HG03159 (cell line): ENCODE measurements around the gene SUV39H2.
"Not testable (repeated sequence)": the region's sequence is repeated elsewhere in the genome, so short reads cannot be mapped to it uniquely, and the experiment has no call there.

Experiments used
- ATAC-seq: cut with Tn5 transposase; IDR thresholded peaks from one replicate; pipeline ENCODE4 v1.9.1; 2021; ENCODE audit warnings: mild to moderate bottlenecking, moderate library complexity; ENCODE audit not compliant: unreplicated experiment

Gene SUV39H2

GRCh38 chr10:14926722-14927416, 48.2 kb downstream of the SUV39H2 start:
- peak; percentile 98 for ATAC-seq

GRCh38 chr10:14930610-14931009, 51.9 kb downstream of the SUV39H2 start:
- no peak for ATAC-seq

GRCh38 chr10:14936584-14936983, 57.9 kb downstream of the SUV39H2 start:
- no peak for ATAC-seq

GRCh38 chr10:14938971-14939370, 60.3 kb downstream of the SUV39H2 start:
- ATAC-seq, result not testable (repeated sequence)

GRCh38 chr10:14942147-14942949, 63.7 kb downstream of the SUV39H2 start:
- peak; percentile 92 for ATAC-seq

- not testable (repeated sequence) for ATAC-seq
Measured at GRCh38 chr10:14942950-14943338, 64.3 kb downstream of the SUV39H2 start.

GRCh38 chr10:14945108-14945507, 66.4 kb downstream of the SUV39H2 start:
- ATAC-seq, result no peak

- ATAC-seq, result no peak
Measured at GRCh38 chr10:14947268-14947667, 68.6 kb downstream of the SUV39H2 start.

- ATAC-seq, result no peak
Measured at GRCh38 chr10:14949291-14949690, 70.6 kb downstream of the SUV39H2 start.

GRCh38 chr10:14952851-14953423, 74.3 kb downstream of the SUV39H2 start:
- ATAC-seq, result no peak

- ATAC-seq, result peak; percentile 40
Measured at GRCh38 chr10:14953424-14954000, 74.8 kb downstream of the SUV39H2 start.
